Upper lobe of left lung (tissue), 6 donors: ENCODE results near the gene TMEM250. TPM values are rescaled to one million over a fixed set of nuclear protein-coding genes. Genes with fewer than 3 reads are reported as not detected.
A peak's percentile ranks its signal among the peaks of the same experiment; 100 is the strongest.

Experiments
- ATAC-seq, 2 donors: fragments of 200-7000 bp; cut with Tn5 transposase; one replicate each; pipeline ENCODE4 v1.9.1; 2022; ENCODE audit warnings: mild to moderate bottlenecking in 2 of 2, moderate library complexity in 2 of 2; ENCODE audit not compliant: low FRiP score in 2 of 2
- DNase-seq, 2 donors: peaks; one replicate each; pipeline ENCODE4 v3.0.0-alpha.2; 2019 to 2020
- H3K27ac ChIP-seq, 4 donors: fragments of 200-600 bp; sonication (generic); one replicate each; pipeline ENCODE4 v1.5.1; 2016 to 2019
- H3K27me3 ChIP-seq, 4 donors: fragments of 200-600 bp; sonication (generic); one replicate each; pipeline ENCODE4 v1.5.1; 2017 to 2019
- H3K36me3 ChIP-seq, 4 donors: fragments of 200-600 bp; sonication (generic); one replicate each; pipeline ENCODE4 v1.5.1; 2016 to 2019
- H3K4me1 ChIP-seq, 4 donors: fragments of 200-600 bp; sonication (generic); one replicate each; pipeline ENCODE4 v1.5.1; 2018 to 2019
- H3K4me3 ChIP-seq, 4 donors: fragments of 200-600 bp; sonication (generic); one replicate each; pipeline ENCODE4 v1.5.1; 2017 to 2019; ENCODE audit warnings: mild to moderate bottlenecking in 2 of 4, moderate library complexity in 1 of 4
- H3K9me3 ChIP-seq, 4 donors: fragments of 200-600 bp; sonication (generic); one replicate each; pipeline ENCODE4 v1.5.1; 2018 to 2019
- CTCF ChIP-seq, 6 experiments: fragments of 450-650 bp in 4 of 6; fragments of 200-600 bp in 2 of 6; sonication (generic) in 2 of 6; IDR thresholded peaks; one replicate each; pipeline ENCODE4 v1.5.1; 2016 to 2019; ENCODE audit warnings: antibody characterized with exemption in 6 of 6
- EP300 ChIP-seq, 4 donors: sonication (generic); formaldehyde crosslinking; IDR thresholded peaks; one replicate each; pipeline ENCODE4 v1.5.1; 2017; ENCODE audit warnings: antibody characterized with exemption in 4 of 4, control low read depth in 2 of 4
- POLR2A ChIP-seq, 4 donors: fragments of 450-650 bp; IDR thresholded peaks; one replicate each; pipeline ENCODE4 v1.5.1; 2016 to 2017; ENCODE audit warnings: antibody characterized with exemption in 4 of 4, mild to moderate bottlenecking in 2 of 4
- POLR2AphosphoS5 ChIP-seq, 2 donors: sonication (generic); formaldehyde crosslinking; IDR thresholded peaks; one replicate each; pipeline ENCODE4 v1.5.1; 2017; ENCODE audit warnings: antibody characterized with exemption in 2 of 2
- WGBS, 2 donors: methylation state at CpG; one replicate each; pipeline ENCODE4 v1.1.5; 2017 to 2018; 5-methylcytosine and 5-hydroxymethylcytosine counted together
- total RNA-seq, 6 donors: library from RNA; depleted of rRNA in 4 of 6; stranded (reverse); fragments of >200 nt in 4 of 6; gene quantifications; one replicate each; pipeline versions ENCODE4 v1.1.0 to v1.2.1, GENCODE V29; 2016 to 2021
- donor health status: DM: no; HTN: no; CAD: no; lungs with moderate emphysema.
- donor health status: DM: no; HTN: yes; CAD: no; lungs with severe emphysema.

Gene TMEM250
- total RNA-seq, 6 donors from 2014 or later: 37.6 to 49.6 (median 38.4) TPM

GRCh38 chr9:136112541-136112940 is 6.1 kb downstream of the TMEM250 start:
- no peak overlapping the region for H3K27ac ChIP-seq
- peaks cover 37 to 49% (median 41%) of the 10 kb centered on the region in 4 donors for H3K4me1 ChIP-seq
- TF ChIP-seq CTCF (IDR thresholded peaks at IDR 0.05): no peak
- TF ChIP-seq POLR2A (IDR thresholded peaks at IDR 0.05): no peak
- no peak for TF ChIP-seq POLR2AphosphoS5 (IDR thresholded peaks at IDR 0.05)
- H3K36me3 ChIP-seq: peaks cover 0 to 24% (median 19%) of the 10 kb centered on the region in 4 donors
- no peak overlapping the region for H3K4me3 ChIP-seq
- 88 to 92% methylated on average over 11 of the region's 11 CpGs for WGBS, 2 donors
- no peaks in the 10 kb centered on the region for H3K27me3 ChIP-seq
- ATAC-seq (no peak), DNase-seq (peak in 1 of 2 donors; percentile 62)
- H3K9me3 ChIP-seq: no peaks in the 10 kb centered on the region

DNA sequence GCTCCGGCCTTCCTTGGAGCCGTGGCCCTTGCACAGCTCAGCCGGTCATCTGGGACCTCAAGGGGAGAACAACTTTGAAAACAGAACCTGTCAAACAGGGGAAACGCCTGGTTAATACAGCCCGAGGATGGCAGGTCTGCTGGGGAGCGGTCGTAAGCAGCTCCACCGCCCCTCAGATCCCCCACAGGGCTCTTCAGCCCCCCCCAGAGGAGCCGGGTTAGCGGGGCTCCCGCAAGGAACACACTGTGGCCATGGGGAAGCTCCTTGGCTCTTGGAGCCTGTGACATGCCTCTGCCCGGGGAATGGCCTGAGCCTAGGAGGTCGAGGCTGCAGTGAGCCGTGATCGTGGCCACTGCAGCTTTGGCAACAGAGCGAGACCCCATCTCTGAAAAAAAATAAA is 6.8 kb downstream of the TMEM250 start:
- Histone ChIP-seq H3K27me3 (no peaks in the 10 kb centered on the region), H3K4me1 (peaks cover 37 to 49% (median 41%) of the 10 kb centered on the region in 4 donors), H3K9me3 (no peaks in the 10 kb centered on the region), H3K27ac (peak overlapping the region in 1 of 4 donors; percentile 22), H3K36me3 (peaks cover 0 to 24% (median 19%) of the 10 kb centered on the region in 4 donors), H3K4me3 (no peak overlapping the region)
- TF ChIP-seq CTCF (IDR thresholded peaks at IDR 0.05) (no peak), POLR2AphosphoS5 (IDR thresholded peaks at IDR 0.05) (no peak), POLR2A (IDR thresholded peaks at IDR 0.05) (no peak), EP300 (IDR thresholded peaks at IDR 0.05) (no peak)
- DNase-seq: peak in 1 of 2 donors; percentile 49
- 82 to 90% methylated on average over 14 to 16 of the region's 16 CpGs for WGBS, 2 donors
- no peak for ATAC-seq

DNA sequence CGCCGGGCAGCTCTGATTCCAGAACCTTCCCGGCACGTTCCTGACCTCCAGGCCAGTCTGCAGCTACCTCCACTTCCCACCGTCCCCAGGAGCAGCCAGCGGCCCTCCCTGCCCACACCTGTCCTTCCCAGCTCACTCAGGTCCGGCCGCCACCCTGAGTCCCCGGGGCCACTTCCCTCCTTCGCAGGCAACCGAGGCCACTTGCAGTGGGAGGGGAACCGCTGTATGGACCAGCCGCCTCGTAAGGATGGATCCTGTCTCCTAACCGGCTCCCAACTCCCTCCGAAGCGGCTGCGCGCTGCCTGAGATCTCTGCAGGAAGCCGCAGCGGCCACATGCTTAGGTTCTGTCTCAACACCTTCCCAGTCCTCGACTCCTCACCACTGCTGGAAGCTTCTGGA is 7.5 kb downstream of the TMEM250 start:
- H3K4me1 ChIP-seq: peaks cover 44 to 51% (median 48%) of the 10 kb centered on the region in 4 donors
- ATAC-seq (no peak), DNase-seq (peak in 1 of 2 donors; percentile 72)
- H3K9me3 ChIP-seq: no peaks in the 10 kb centered on the region
- peaks cover 0 to 21% (median 14%) of the 10 kb centered on the region in 4 donors for H3K36me3 ChIP-seq
- H3K4me3 ChIP-seq: no peak overlapping the region
- 94 to 95% methylated on average over 15 to 22 of the region's 22 CpGs for WGBS, 2 donors
- peak overlapping the region in 3 of 4 donors; percentile 9 to 52 (median 22) for H3K27ac ChIP-seq
- H3K27me3 ChIP-seq: no peaks in the 10 kb centered on the region
- no peak for TF ChIP-seq POLR2AphosphoS5 (IDR thresholded peaks at IDR 0.05)
- TF ChIP-seq EP300 (IDR thresholded peaks at IDR 0.05): no peak
- no peak for TF ChIP-seq CTCF (IDR thresholded peaks at IDR 0.05)
- no peak for TF ChIP-seq POLR2A (IDR thresholded peaks at IDR 0.05)

DNA sequence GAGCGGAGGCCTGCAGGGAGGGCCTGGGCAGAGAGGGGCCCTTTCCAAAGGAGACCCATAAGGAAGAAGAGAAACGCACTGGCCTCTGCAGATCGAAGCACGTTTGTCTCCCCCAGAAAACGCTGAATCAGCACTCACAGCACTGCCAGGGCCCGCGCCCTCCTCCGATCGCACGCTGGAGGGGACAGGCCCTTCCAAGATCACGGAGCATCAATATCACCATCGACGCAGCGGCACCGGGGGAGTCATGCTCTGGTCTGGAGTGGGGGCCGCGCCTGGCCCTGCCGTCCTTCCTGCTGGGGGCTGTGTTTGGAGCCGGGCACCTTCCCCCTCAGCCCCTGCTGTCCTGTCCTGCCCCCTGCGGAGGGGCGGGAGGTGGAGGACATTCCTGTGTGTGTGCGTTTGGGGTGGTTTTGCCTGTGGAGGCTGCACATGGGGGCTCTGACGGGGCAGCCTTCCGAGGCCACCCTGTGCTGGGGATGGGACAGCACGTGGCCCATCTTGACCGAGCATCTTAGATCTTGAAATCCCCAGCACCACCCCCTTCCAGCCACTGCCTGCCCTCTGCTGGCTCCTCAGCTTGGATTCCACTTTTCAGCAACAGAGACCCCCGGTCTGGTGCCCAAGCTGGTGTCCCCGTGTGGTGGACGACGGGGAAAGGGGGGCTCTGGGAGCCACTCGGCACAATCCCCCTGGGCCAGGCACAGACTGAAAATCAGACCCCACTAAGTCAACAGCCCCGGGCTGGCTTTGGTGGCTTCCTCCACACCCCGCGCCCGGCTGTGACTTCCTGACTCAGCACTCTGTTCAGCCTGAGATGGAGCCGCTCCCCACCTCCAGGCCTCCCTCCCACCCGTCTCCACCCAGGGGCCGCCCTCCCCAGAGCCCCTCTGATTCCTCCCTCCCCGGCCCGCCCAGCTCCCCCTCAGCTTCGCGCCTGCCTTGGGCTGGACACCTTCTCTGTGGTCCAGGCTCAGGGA is 8.3 kb downstream of the TMEM250 start:
- peak in 1 of 2 donors; percentile 33 for ATAC-seq
- H3K4me1 ChIP-seq: peaks cover 50 to 59% (median 56%) of the 10 kb centered on the region in 4 donors
- no peaks in the 10 kb centered on the region for H3K9me3 ChIP-seq
- no peaks in the 10 kb centered on the region for H3K27me3 ChIP-seq
- TF ChIP-seq CTCF (IDR thresholded peaks at IDR 0.05) (peak in 2 of 6 experiments; percentile 18 to 20), EP300 (IDR thresholded peaks at IDR 0.05) (no peak), POLR2AphosphoS5 (IDR thresholded peaks at IDR 0.05) (no peak), POLR2A (IDR thresholded peaks at IDR 0.05) (no peak)
- H3K27ac ChIP-seq: peak overlapping the region in 3 of 4 donors; percentile 52 to 84 (median 79)
- peak in 1 of 2 donors; percentile 83 for DNase-seq
- 10 to 22% methylated on average over 10 to 30 of the region's 42 CpGs for WGBS, 2 donors
- H3K4me3 ChIP-seq: peak overlapping the region in 3 of 4 donors; percentile 38 to 51 (median 49)
- peaks cover 0 to 13% (median 6%) of the 10 kb centered on the region in 4 donors for H3K36me3 ChIP-seq
